SU-DHL-6 (cell line): ENCODE results near the gene CHRNB1.
"Not testable (repeated sequence)": the region's sequence is repeated elsewhere in the genome, so short reads cannot be mapped to it uniquely, and the experiment has no call there.

Experiments
- H2AFZ ChIP-seq: fragments of 200-600 bp; sonication (generic); 2 replicates; pipeline ENCODE4 v1.6.1; 2014; ENCODE audit warnings: low read depth, mild to moderate bottlenecking, moderate library complexity, mixed read lengths, antibody characterized with exemption, low read length; ENCODE audit not compliant: severe bottlenecking
- H3F3A ChIP-seq: fragments of 200-600 bp; shearing (Covaris generic); 2 replicates; pipeline ENCODE4 v1.6.0; 2016; ENCODE audit warnings: antibody characterized with exemption, mild to moderate bottlenecking; ENCODE audit not compliant: insufficient read depth
- H3K27ac ChIP-seq: fragments of 200-600 bp; sonication (generic); 2 replicates; pipeline ENCODE4 v1.5.1; 2016; ENCODE audit warnings: low read depth, mild to moderate bottlenecking, low read length, moderate library complexity, mixed read lengths
- H3K27me3 ChIP-seq: fragments of 200-600 bp; sonication (generic), shearing (Covaris generic); 2 replicates; pipeline ENCODE4 v1.6.0; 2014; ENCODE audit warnings: mild to moderate bottlenecking, low read length
- H3K36me3 ChIP-seq: fragments of 200-600 bp; sonication (generic); 2 replicates; pipeline ENCODE4 v1.6.1; 2014; ENCODE audit warnings: mild to moderate bottlenecking, low read length, mixed read lengths
- H3K4me2 ChIP-seq: fragments of 300-600, 200-600 bp; shearing (Covaris generic), sonication (generic); 2 replicates; pipeline ENCODE4 v1.6.0; 2014; ENCODE audit warnings: low read length, low read depth, mild to moderate bottlenecking; ENCODE audit not compliant: poor library complexity, severe bottlenecking
- H3K4me3 ChIP-seq: fragments of 200-600 bp; sonication (generic); 2 replicates; pipeline ENCODE4 v1.5.1; 2014; ENCODE audit warnings: antibody characterized with exemption, low read length, mild to moderate bottlenecking, mixed read lengths; ENCODE audit not compliant: insufficient read depth, poor library complexity, severe bottlenecking
- H3K79me2 ChIP-seq: fragments of 200-600 bp; sonication (generic); 2 replicates; pipeline ENCODE4 v1.6.1; 2014; ENCODE audit warnings: mild to moderate bottlenecking, low read length, moderate library complexity; ENCODE audit not compliant: insufficient read depth
- H3K9ac ChIP-seq: fragments of 200-600 bp; sonication (generic); 2 replicates; pipeline ENCODE4 v1.7.0; 2014; ENCODE audit warnings: mild to moderate bottlenecking, low read length
- H3K9me2 ChIP-seq: fragments of 200-600 bp; sonication (generic); replicated peaks from 2 replicates; pipeline ENCODE4 v1.6.1; 2014; ENCODE audit warnings: low read length; ENCODE audit not compliant: insufficient read depth
- H3K9me3 ChIP-seq: fragments of 200-600 bp; sonication (generic); 2 replicates; pipeline ENCODE4 v1.6.1; 2014; ENCODE audit warnings: low read length, mixed read lengths; ENCODE audit not compliant: insufficient read depth
- H4K20me1 ChIP-seq: fragments of 200-600 bp; sonication (generic); 2 replicates; pipeline ENCODE4 v1.6.1; 2014; ENCODE audit warnings: low read depth, mild to moderate bottlenecking, antibody characterized with exemption, low read length, moderate library complexity, mixed read lengths
- CTCF ChIP-seq: fragments of 200-600 bp; sonication (generic); IDR thresholded peaks from one replicate; pipeline ENCODE4 v1.5.1; 2017; ENCODE audit warnings: antibody characterized with exemption, mild to moderate bottlenecking, low read length, moderate library complexity; ENCODE audit not compliant: insufficient read depth, poor library complexity, severe bottlenecking
- EZH2phosphoT487 ChIP-seq: fragments of 200-600 bp; sonication (generic), shearing (Covaris generic); conservative IDR thresholded peaks from 2 replicates; pipeline ENCODE4 v1.6.1; 2018; ENCODE audit warnings: mild to moderate bottlenecking, antibody characterized with exemption, low read length, moderate library complexity, mixed read lengths

CHRNB1 gene

GRCh38 chr17:7479213-7480088, 34.6 kb downstream of the CHRNB1 start, which contains the start of gene ZBTB4:
ZBTB4 (minus strand) TSS chr17:7479631; CDS start chr17:7466801, 12,830 bp downstream.
- H3K9ac ChIP-seq, result peak within 1 kb of the TSS; percentile 43
- H3K4me3 ChIP-seq, result peak within 1 kb of the TSS; percentile 34
- H3K4me2 ChIP-seq, result peak within 1 kb of the TSS; percentile 49
- H3F3A ChIP-seq, result no peaks in the 10 kb centered on the region
- H3K79me2 ChIP-seq, result no peaks in the 10 kb centered on the region
- H3K36me3 ChIP-seq, result no peaks in the 10 kb centered on the region
- H3K9me3 ChIP-seq, result no peaks in the 10 kb centered on the region
- peak within 1 kb of the TSS; percentile 26 for H2AFZ ChIP-seq
- H3K27ac ChIP-seq, result no peak within 1 kb of the TSS
- no peaks in the 10 kb centered on the region for H3K27me3 ChIP-seq
- TF ChIP-seq CTCF, result no peak
- no peak for TF ChIP-seq EZH2phosphoT487
- H3K9me2 ChIP-seq, result no peaks in the 10 kb centered on the region
- H4K20me1 ChIP-seq, result no peaks in the 10 kb centered on the region

GRCh38 chr17:7480089-7480384, 35.2 kb downstream of the CHRNB1 start:
- H3K9me3 ChIP-seq, result no peaks in the 10 kb centered on the region
- peaks cover 2% of the 10 kb centered on the region for H3K79me2 ChIP-seq
- H2AFZ ChIP-seq, result no peak overlapping the region
- no peaks in the 10 kb centered on the region for H3K36me3 ChIP-seq
- TF ChIP-seq CTCF, result no peak
- no peaks in the 10 kb centered on the region for H4K20me1 ChIP-seq
- no peak overlapping the region for H3K4me3 ChIP-seq
- no peaks in the 10 kb centered on the region for H3K27me3 ChIP-seq
- peaks cover 3% of the 10 kb centered on the region; the same call in 1 of the 2 replicates for H3F3A ChIP-seq
- peak overlapping the region; percentile 49 for H3K4me2 ChIP-seq
- no peak overlapping the region; the same call in 1 of the 2 replicates for H3K9ac ChIP-seq
- no peaks in the 10 kb centered on the region for H3K9me2 ChIP-seq
- no peak overlapping the region for H3K27ac ChIP-seq

GRCh38 chr17:7481275-7481674, 36.4 kb downstream of the CHRNB1 start, which contains the start of gene SLC35G6:
SLC35G6 (plus strand) TSS chr17:7481446; CDS start chr17:7481517, 71 bp downstream.
- not testable (repeated sequence) for H3F3A ChIP-seq, H3K9me2 ChIP-seq, H4K20me1 ChIP-seq, H3K4me2 ChIP-seq, H3K9ac ChIP-seq, H3K27me3 ChIP-seq, H3K27ac ChIP-seq, H3K9me3 ChIP-seq, H2AFZ ChIP-seq, H3K4me3 ChIP-seq, H3K36me3 ChIP-seq
- peaks cover 12% of the 10 kb centered on the region for H3K79me2 ChIP-seq

- Histone ChIP-seq H3K79me2 (peaks cover 21% of the 10 kb centered on the region), H3F3A (peaks cover 11% of the 10 kb centered on the region; the same call in 1 of the 2 replicates)
- not testable (repeated sequence) for H3K9ac ChIP-seq, H2AFZ ChIP-seq, H3K9me2 ChIP-seq, H3K27me3 ChIP-seq, H3K4me2 ChIP-seq, H4K20me1 ChIP-seq, H3K4me3 ChIP-seq, H3K9me3 ChIP-seq, H3K36me3 ChIP-seq, H3K27ac ChIP-seq
Observed at GRCh38 chr17:7481842-7482741, 37.2 kb downstream of the CHRNB1 start.

- H3K9me3 ChIP-seq, H3K27me3 ChIP-seq, H3K9me2 ChIP-seq, H3K36me3 ChIP-seq, H4K20me1 ChIP-seq, H3K27ac ChIP-seq, H2AFZ ChIP-seq, H3K4me3 ChIP-seq: not testable (repeated sequence)
- Histone ChIP-seq H3K9ac (peak overlapping the region; percentile 81; the same call in 1 of the 2 replicates), H3K4me2 (peak overlapping the region; percentile 79), H3F3A (peaks cover 11% of the 10 kb centered on the region; the same call in 1 of the 2 replicates), H3K79me2 (peaks cover 27% of the 10 kb centered on the region)
Observed at GRCh38 chr17:7482742-7483088, 37.9 kb downstream of the CHRNB1 start.
